MM.1S (cell line): ENCODE results near the gene ZNF738.

ENCODE experiments used
- DNase-seq: peaks from one replicate; pipeline ENCODE4 v3.0.0-alpha.2; 2015
- H2AFZ ChIP-seq: fragments of 300-600 bp; sonication (generic); 2 replicates; pipeline ENCODE4 v1.6.0; 2016; ENCODE audit warnings: antibody characterized with exemption, low read length
- H3F3A ChIP-seq: fragments of 300-600 bp; sonication (generic); 2 replicates; pipeline ENCODE4 v1.6.1; 2016; ENCODE audit warnings: mild to moderate bottlenecking, antibody characterized with exemption, low read length, moderate library complexity, mixed read lengths; ENCODE audit not compliant: insufficient read depth
- H3K27ac ChIP-seq: fragments of 300-600 bp; sonication (generic); 2 replicates; pipeline ENCODE4 v1.5.1; 2016; ENCODE audit warnings: mild to moderate bottlenecking, low read length
- H3K27me3 ChIP-seq: fragments of 300-600 bp; sonication (generic); replicated peaks from 2 replicates; pipeline ENCODE4 v1.6.0; 2016; ENCODE audit warnings: low read length; ENCODE audit not compliant: insufficient read depth
- H3K36me3 ChIP-seq: fragments of 300-600 bp; sonication (generic); replicated peaks from 2 replicates; pipeline ENCODE4 v1.6.1; 2016; ENCODE audit warnings: mild to moderate bottlenecking, low read length, mixed read lengths; ENCODE audit not compliant: insufficient read depth
- H3K4me1 ChIP-seq: fragments of 300-600 bp; sonication (generic); 2 replicates; pipeline ENCODE4 v1.6.1; 2016; ENCODE audit warnings: low read length, mixed read lengths
- H3K4me2 ChIP-seq: fragments of 300-600 bp; sonication (generic); 2 replicates; pipeline ENCODE4 v1.6.0; 2016; ENCODE audit warnings: low read depth, low read length
- H3K4me3 ChIP-seq: fragments of 300-600 bp; sonication (generic); 2 replicates; pipeline ENCODE4 v1.5.1; 2016; ENCODE audit warnings: low read length, mixed read lengths
- H3K79me2 ChIP-seq: fragments of 300-600 bp; sonication (generic); 2 replicates; pipeline ENCODE4 v1.6.1; 2016; ENCODE audit warnings: mixed run types, low read length, mixed read lengths
- H3K9ac ChIP-seq: fragments of 300-600 bp; sonication (generic); 2 replicates; pipeline ENCODE4 v1.6.1; 2016; ENCODE audit warnings: low read length, mixed read lengths
- H3K9me2 ChIP-seq: fragments of 300-600 bp; sonication (generic); replicated peaks from 2 replicates; pipeline ENCODE4 v1.6.1; 2016; ENCODE audit warnings: mild to moderate bottlenecking, low read length, mixed read lengths; ENCODE audit not compliant: insufficient read depth
- H3K9me3 ChIP-seq: fragments of 300-600 bp; sonication (generic); replicated peaks from 2 replicates; pipeline ENCODE4 v1.6.1; 2016; ENCODE audit warnings: mild to moderate bottlenecking, low read length, mixed read lengths; ENCODE audit not compliant: insufficient read depth
- H4K20me1 ChIP-seq: fragments of 300-600 bp; sonication (generic); 2 replicates; pipeline ENCODE4 v1.6.1; 2016; ENCODE audit warnings: mild to moderate bottlenecking, low read length, moderate library complexity, mixed read lengths; ENCODE audit not compliant: insufficient read depth
- EZH2 ChIP-seq: fragments of 300-600 bp; sonication (generic); optimal IDR thresholded peaks from 2 replicates; pipeline ENCODE3; 2017; ENCODE audit warnings: low read depth, mild to moderate bottlenecking, antibody characterized with exemption, low read length, mixed read lengths
- EZH2phosphoT487 ChIP-seq: fragments of 300-600 bp; sonication (generic); IDR thresholded peaks from 2 replicates; pipeline ENCODE4 v1.6.1; 2018; ENCODE audit warnings: antibody characterized with exemption, low read length
- TF ChIP-seq, protein P1 (sequence below): fragments of 300-600 bp; sonication (generic); IDR thresholded peaks from 2 replicates; pipeline ENCODE4 v1.5.1; 2016; ENCODE audit warnings: antibody characterized with exemption, low read length, mixed read lengths

ZNF738 gene

DNA sequence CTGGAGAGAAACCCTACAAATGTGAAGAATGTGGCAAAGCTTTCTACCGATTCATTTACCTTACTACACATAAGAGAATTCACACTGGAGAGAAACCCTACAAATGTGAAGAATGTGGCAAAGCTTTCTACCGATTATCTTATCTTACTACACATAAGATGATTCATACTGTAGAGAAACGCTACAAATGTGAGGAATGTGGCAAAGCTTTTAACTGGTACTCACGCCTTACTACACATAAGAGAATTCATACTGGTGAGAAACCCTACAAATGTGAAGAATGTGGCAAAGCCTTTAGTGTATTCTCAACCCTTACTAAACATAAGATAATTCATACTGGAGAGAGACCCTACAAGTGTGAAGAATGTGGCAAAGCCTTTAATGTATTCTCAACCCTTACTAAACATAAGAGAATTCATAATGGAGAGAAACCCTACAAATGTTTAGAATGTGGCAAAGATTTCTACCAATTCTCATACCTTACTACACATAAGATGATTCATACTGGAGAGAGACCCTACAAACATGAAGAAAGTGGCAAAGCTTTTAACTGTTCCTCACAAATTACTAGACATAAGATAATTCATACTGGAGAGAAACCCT is 25.3 kb downstream of the ZNF738 start:
- Histone ChIP-seq H4K20me1 (no peaks in the 10 kb centered on the region), H3K9me3 (no peaks in the 10 kb centered on the region), H2AFZ (no peak overlapping the region), H3K4me1 (no peaks in the 10 kb centered on the region), H3K9me2 (no peaks in the 10 kb centered on the region), H3K36me3 (no peaks in the 10 kb centered on the region), H3K9ac (no peak overlapping the region), H3K4me2 (no peak overlapping the region), H3K27ac (no peak overlapping the region), H3F3A (no peaks in the 10 kb centered on the region), H3K4me3 (no peak overlapping the region), H3K79me2 (no peaks in the 10 kb centered on the region), H3K27me3 (no peaks in the 10 kb centered on the region)
- TF ChIP-seq EZH2phosphoT487 (no peak), EZH2 (no peak)
- TF ChIP-seq, protein P1, sequence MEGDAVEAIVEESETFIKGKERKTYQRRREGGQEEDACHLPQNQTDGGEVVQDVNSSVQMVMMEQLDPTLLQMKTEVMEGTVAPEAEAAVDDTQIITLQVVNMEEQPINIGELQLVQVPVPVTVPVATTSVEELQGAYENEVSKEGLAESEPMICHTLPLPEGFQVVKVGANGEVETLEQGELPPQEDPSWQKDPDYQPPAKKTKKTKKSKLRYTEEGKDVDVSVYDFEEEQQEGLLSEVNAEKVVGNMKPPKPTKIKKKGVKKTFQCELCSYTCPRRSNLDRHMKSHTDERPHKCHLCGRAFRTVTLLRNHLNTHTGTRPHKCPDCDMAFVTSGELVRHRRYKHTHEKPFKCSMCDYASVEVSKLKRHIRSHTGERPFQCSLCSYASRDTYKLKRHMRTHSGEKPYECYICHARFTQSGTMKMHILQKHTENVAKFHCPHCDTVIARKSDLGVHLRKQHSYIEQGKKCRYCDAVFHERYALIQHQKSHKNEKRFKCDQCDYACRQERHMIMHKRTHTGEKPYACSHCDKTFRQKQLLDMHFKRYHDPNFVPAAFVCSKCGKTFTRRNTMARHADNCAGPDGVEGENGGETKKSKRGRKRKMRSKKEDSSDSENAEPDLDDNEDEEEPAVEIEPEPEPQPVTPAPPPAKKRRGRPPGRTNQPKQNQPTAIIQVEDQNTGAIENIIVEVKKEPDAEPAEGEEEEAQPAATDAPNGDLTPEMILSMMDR: no peak
- DNase-seq: no peak

DNA sequence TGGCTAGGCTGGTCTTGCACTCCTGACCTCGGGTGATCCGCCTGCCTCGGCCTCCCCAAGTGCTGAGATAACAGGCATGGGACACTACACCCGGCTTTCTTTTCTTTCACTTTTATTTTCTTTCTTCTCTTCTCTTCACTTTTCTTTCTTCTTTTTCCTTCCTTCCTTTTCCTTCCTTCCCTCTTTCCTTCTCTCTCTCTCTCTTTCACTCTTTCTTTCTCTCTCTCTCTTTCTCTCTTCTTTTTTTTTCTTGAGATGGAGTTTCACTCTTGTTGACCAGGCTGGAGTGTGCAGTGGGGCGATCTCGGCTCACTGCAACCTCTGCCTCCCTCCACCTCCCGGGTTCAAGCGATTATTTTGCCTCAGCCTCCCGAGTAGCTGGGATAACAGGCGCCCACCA is 37.3 kb downstream of the ZNF738 start:
- H3K4me2 ChIP-seq: peak overlapping the region; percentile 35; the same call in 1 of the 2 replicates
- no peak for DNase-seq
- no peaks in the 10 kb centered on the region; the same call in 1 of the 2 replicates for H3K36me3 ChIP-seq
- TF ChIP-seq, protein P1: no peak
- peak overlapping the region; percentile 78 for H2AFZ ChIP-seq
- no peaks in the 10 kb centered on the region for H3F3A ChIP-seq
- H3K4me3 ChIP-seq: peak overlapping the region; percentile 40
- no peaks in the 10 kb centered on the region for H3K4me1 ChIP-seq
- H3K27ac ChIP-seq: no peak overlapping the region
- no peaks in the 10 kb centered on the region for H3K9me3 ChIP-seq
- no peaks in the 10 kb centered on the region for H3K9me2 ChIP-seq
- no peaks in the 10 kb centered on the region for H3K27me3 ChIP-seq
- H3K79me2 ChIP-seq: peaks cover 16% of the 10 kb centered on the region
- no peaks in the 10 kb centered on the region for H4K20me1 ChIP-seq
- H3K9ac ChIP-seq: no peak overlapping the region

DNA sequence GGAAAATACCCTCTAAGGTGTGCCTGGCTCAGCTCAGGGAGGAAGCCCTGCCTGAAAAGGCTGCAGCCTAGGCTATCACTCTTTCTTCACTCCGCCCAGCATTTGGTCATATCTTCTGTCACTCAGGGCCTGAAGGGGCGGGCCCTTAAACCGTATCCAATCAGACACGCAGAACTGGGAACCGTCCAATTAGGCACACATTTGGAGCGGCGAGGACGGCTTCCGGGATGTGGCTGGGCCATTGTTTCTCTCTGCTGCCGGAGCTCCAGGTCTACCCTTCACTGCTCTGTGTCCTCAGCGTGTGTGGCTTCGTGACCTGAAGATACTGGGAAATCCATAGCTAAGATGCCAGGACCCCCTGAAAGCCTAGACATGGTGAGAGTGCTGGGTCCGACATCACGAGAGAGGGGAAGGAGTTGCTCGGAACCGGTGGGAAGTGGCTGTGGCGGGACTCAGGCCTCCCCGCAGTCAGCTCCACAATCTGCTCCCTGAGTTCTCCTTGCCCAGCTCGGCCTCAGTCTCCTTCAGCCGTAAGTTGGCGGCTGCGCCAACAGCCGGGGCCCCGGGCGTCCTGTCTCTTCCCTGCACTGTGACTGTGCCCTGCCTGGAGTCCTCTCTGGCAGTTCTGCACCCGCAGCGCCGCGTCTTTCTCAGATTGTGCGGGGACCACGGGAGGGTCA is 38.2 kb downstream of the ZNF738 start, which contains the start of gene ZNF493:
Gene ZNF493, plus strand, starts transcription at position 241 of the 680 bp plus-strand sequence. Its CDS starts 105 bp downstream, at position 346.
- DNase-seq: peak; percentile 93
- H3K4me1 ChIP-seq: no peaks in the 10 kb centered on the region
- H3K4me2 ChIP-seq: peak within 1 kb of the TSS; percentile 57; the same call in 1 of the 2 replicates
- no peaks in the 10 kb centered on the region for H3K9me2 ChIP-seq
- peak within 1 kb of the TSS; percentile 61; the same call in 1 of the 2 replicates for H3K9ac ChIP-seq
- TF ChIP-seq EZH2phosphoT487 (no peak), EZH2 (no peak)
- TF ChIP-seq, protein P1: no peak
- H3K27me3 ChIP-seq: no peaks in the 10 kb centered on the region
- no peaks in the 10 kb centered on the region for H3K9me3 ChIP-seq
- H4K20me1 ChIP-seq: no peaks in the 10 kb centered on the region
- peak within 1 kb of the TSS; percentile 15; the same call in 1 of the 2 replicates for H3K27ac ChIP-seq
- H3K79me2 ChIP-seq: peaks cover 16% of the 10 kb centered on the region
- H2AFZ ChIP-seq: peak within 1 kb of the TSS; percentile 80
- H3K4me3 ChIP-seq: peak within 1 kb of the TSS; percentile 80
- H3K36me3 ChIP-seq: no peaks in the 10 kb centered on the region; the same call in 1 of the 2 replicates
- no peaks in the 10 kb centered on the region for H3F3A ChIP-seq
